NK-92 treated with Interleukin-12 subunit alpha and Interleukin-12 subunit beta, amount 100 ng/mL, for 24 hours (cell line): ENCODE results near the gene HPN.

Experiments
- DNase-seq: peaks from one replicate; lab custom pipeline; 2025; lab: John Stamatoyannopoulos, UW

Gene HPN

DNA sequence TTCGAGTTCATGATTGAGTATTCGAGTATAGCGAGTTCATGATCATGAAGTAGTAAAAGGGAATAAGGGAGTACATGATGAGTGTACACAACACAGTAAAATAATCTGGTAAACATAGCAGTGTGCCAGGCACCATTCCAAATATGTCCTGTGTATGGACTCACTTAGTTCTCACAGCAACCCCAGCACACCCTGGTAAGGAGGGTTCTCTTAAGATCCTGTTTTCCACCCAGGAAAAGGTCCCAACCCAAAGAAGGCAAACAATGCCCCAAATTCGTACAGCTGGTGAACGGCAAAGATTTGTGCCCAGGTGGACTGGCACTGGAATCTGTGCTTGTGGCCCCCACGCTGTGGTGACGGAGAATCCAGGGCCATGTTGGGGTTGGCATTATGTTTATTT is 21.4 kb downstream of the HPN start:
- no peak for DNase-seq

DNA sequence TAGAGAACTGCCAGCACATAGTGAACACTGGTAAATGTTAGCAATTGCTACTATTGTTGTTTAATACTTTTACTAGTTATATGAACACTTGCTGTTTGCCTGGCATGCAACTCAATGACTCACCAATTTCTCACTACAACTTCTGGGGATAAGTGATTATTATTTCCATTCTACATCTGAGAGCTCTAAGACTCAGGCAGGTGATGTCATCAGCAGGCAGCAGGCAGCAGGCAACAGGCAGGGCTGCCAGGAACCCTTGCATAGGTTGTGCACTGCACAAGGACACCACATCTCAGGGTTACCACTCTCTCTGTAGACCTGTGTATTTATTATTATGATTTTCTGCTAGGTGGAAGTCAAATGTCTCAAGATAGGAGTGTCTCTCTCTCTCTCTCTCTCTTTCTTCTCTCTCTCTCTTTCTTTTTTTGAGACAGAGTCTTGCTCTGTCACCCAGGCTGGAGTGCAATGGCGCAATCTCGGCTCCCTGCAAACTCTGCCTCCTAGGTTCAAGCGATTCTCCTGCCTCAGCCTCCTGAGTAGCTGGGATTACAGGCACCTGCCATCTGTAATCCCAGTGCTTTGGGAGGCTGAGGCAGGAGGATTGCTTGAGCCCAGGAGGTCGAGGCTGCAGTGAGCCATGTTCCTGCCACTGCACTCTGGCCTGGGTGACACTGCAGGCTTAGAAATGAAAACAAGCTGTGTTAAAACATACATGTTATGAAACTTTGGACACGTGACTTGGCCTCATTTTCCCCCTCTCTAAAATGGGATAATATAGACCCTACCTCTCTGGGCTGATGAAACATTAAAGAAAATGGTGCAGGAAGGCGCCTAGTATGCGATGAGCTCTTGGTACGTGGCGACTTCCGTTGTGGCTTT is 22.7 kb downstream of the HPN start:
- DNase-seq = no peak

- DNase-seq = no peak
Measured at GRCh38 chr19:35065574-35065973, 24.1 kb downstream of the HPN start.

DNA sequence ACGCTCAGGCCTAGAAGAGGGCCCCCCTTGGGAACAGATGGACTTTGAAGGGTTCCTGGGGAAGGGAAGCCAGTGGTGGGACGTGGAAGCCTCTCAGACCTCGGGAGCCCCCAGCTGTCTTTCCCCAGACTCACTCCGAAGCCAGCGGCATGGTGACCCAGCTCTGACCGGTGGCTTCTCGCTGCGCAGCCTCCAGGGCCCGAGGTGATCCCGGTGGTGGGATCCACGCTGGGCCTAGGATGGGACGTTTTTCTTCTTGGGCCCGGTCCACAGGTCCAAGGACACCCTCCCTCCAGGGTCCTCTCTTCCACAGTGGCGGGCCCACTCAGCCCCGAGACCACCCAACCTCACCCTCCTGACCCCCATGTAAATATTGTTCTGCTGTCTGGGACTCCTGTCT is 24.6 kb downstream of the HPN start:
- no peak for DNase-seq

GRCh38 chr19:35066691-35067563 is 25.4 kb downstream of the HPN start:
- peak; percentile 78 for DNase-seq

- no peak for DNase-seq
Measured at GRCh38 chr19:35068941-35069634, 27.6 kb downstream of the HPN start.

DNA sequence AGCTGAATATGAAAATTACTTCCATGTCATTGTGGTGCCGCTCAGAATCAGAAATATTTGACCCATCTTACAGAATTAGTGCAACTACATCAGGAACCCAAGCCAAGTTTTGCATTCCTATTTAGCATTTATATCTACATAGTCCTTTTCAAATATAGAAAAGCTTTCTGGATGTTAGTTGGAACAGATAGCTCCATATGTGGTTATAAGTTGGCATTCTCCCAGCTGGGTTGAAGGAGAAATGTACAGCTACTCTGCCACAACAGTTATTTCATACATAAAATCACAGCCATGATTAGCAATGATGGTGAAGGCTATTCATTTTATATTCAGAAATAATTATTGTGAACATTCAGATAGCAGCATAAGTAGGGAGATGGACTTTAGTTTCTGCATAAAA is 28.2 kb downstream of the HPN start:
- no peak for DNase-seq

DNA sequence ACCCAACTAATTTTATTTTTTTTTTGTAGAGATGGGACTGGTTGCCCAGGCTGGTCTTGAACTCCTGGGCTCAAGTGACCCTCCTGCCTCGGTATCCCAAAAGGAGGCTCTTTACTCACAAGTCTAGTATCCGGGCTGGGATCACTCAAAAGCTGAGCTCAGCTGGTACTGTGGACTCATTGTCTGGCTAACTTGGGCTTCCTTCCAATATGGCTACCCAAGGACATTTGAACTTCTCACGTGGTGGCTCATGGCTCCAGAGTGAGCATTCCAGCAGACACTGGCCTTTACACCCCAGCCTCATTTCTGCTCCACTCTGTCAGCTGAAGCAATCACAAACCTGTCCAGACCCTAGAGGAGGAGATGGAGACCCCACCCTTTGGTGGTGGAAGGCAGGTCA is 28.9 kb downstream of the HPN start:
- DNase-seq = no peak

DNA sequence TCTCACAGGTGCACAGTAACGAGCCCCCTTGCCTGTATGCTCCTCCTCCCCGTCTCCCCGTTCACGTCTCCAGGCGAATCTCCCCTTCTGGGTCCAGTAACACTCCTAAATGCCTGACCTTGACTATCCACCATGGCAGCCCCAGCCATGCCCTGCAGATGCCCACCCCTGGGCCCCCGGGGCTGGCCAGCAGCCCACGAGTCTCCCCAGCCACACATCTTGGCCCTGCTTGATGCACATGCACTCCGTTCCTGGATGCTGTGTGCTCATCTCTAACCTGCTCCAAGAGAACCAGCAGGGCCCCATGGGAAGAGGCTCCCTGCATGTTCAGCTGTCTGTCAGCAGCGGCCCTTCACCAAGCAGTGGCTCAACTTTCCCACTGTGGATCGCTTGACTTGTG is 32.0 kb downstream of the HPN start:
- DNase-seq = no peak

GRCh38 chr19:35073941-35074340 is 32.4 kb downstream of the HPN start:
- no peak for DNase-seq

DNA sequence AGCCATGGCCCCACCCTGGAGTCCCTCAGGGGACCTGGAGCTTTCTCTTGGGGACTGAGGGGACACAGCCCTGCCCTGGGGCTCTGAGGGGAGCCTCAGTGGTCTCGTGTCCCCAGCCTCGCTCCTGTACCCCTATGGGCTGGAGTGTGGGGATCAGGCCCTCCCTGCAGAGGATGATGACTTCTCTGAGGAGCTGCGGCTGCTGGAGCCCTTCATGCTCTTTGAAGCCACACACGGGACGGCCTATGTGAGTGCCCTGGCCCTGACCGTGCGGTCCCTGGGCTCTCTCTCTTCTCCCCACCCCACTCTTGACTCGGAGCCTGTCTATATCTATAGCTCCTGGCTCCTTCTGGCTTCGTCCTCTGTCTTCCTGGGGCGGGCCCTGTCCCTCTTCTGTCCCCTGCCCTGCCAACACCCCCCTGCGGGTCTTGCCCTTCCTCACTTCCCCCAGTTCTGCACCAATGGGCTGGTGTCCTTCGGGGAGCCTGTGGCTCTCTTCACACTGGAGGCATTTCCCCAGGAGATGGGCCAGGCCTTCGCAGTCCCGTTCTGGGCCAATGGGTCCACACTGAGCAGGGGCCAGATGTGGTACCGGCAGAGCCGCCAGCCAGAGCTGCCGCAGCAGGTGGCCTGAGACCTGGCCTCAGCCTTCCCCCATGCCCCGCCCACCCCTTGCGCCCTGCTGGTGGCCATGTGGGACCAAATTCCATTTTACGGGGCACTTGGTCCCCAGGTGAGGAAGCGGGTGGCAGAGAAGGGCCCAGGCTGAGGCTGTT is 33.1 kb downstream of the HPN start:
- DNase-seq = no peak

GRCh38 chr19:35075202-35076025 is 33.9 kb downstream of the HPN start:
- DNase-seq = no peak

DNA sequence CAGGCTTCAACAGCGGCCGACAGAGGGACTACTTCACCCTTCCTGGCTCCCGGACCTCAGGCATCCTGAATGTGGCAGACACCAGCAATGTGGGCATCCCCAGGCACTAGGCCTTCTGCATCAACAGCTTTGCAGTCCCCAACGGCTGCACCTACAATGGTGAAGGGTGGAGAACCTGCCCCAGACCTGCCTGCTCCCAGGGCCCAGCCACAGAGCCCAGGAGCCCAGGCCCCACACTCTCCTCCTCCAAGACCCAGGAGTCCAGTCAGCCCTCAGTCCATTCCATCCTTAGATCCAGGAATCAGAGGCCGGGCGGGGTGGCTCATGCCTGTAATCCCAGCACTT is 34.5 kb downstream of the HPN start:
- DNase-seq = no peak

DNA sequence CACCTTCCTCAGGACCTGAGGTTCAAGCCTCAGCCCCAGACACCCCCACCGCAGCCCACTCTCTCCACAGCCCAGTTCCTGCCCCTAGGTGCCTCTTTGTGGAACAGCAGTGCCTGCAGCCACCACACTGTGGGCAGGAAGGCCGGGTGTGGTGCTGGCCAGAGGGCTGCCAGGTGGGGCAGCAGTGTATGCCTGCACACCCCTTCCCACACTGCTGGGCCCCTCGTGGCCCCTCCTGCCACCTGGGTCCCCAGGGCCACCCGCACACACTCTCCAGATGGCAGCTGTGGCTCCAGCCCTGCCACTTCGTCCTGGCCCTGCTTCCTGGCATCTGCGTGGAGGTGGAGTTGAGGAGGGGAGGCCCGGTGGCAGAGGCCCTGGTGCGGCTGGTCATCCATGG is 35.1 kb downstream of the HPN start:
- DNase-seq = no peak

GRCh38 chr19:35077411-35078223 is 36.1 kb downstream of the HPN start:
- DNase-seq = no peak

GRCh38 chr19:35079826-35080225 is 38.3 kb downstream of the HPN start:
- DNase-seq = no peak

GRCh38 chr19:35080613-35081170 is 39.2 kb downstream of the HPN start:
- DNase-seq = no peak

GRCh38 chr19:35081201-35081600 is 39.7 kb downstream of the HPN start:
- DNase-seq = no peak

GRCh38 chr19:35083691-35084508 is 42.4 kb downstream of the HPN start:
- no peak for DNase-seq
